Fibroblast of lung (primary cell): ENCODE results near the gene CACNA2D3. TPM values are rescaled to one million over a fixed set of nuclear protein-coding genes. Genes with fewer than 3 reads are reported as not detected.

Experiments
- DNase-seq, 2 donors: peaks; one replicate each; pipeline versions ENCODE4 v3.0.0 to v3.0.0-alpha.2; 2010; ENCODE audit warnings: low read depth in 2 of 2
- H2AFZ ChIP-seq: 2 replicates; pipeline ENCODE4 v1.5.1; 2012; ENCODE audit warnings: low read length, control low read depth, inconsistent platforms
- H3K27ac ChIP-seq: 2 replicates; pipeline ENCODE4 v1.5.1; 2011; ENCODE audit warnings: low read length, control low read depth; ENCODE audit not compliant: insufficient read depth
- H3K27me3 ChIP-seq: 2 replicates; pipeline ENCODE4 v1.5.1; 2011; ENCODE audit warnings: mild to moderate bottlenecking, low read length; ENCODE audit not compliant: control insufficient read depth, insufficient read depth
- H3K36me3 ChIP-seq: 2 replicates; pipeline ENCODE4 v1.5.1; 2011; ENCODE audit warnings: low read length; ENCODE audit not compliant: control insufficient read depth, insufficient read depth
- H3K4me1 ChIP-seq: 2 replicates; pipeline ENCODE4 v1.5.1; 2011; ENCODE audit warnings: low read length; ENCODE audit not compliant: control insufficient read depth, insufficient read depth; ENCODE audit errors: extremely low read depth
- H3K4me2 ChIP-seq: 2 replicates; pipeline ENCODE4 v1.5.1; 2011; ENCODE audit warnings: low read length, control low read depth; ENCODE audit not compliant: insufficient read depth; ENCODE audit errors: extremely low read depth
- H3K4me3 ChIP-seq, 4 experiments: fragments of 200-600 bp in 1 of 4; sonication (generic) in 1 of 4; replicated peaks in 1 of 4; 2 replicates each; pipeline ENCODE4 v1.5.1; 2011 to 2016; ENCODE audit warnings: low read length in 4 of 4, low read depth in 3 of 4, mild to moderate bottlenecking in 3 of 4, control low read depth in 2 of 4, inconsistent platforms in 1 of 4, mixed read lengths in 1 of 4; ENCODE audit not compliant: insufficient read depth in 1 of 4; ENCODE audit errors: control extremely low read depth in 1 of 4
- H3K79me2 ChIP-seq: 2 replicates; pipeline ENCODE4 v1.5.1; 2012; ENCODE audit warnings: mild to moderate bottlenecking, low read length, inconsistent platforms; ENCODE audit not compliant: control insufficient read depth, insufficient read depth
- H3K9ac ChIP-seq: 2 replicates; pipeline ENCODE4 v1.5.1; 2011; ENCODE audit warnings: mild to moderate bottlenecking, low read length, control low read depth; ENCODE audit not compliant: insufficient read depth
- H3K9me3 ChIP-seq: 2 replicates; pipeline ENCODE4 v1.5.1; 2012; ENCODE audit warnings: low read depth, low read length; ENCODE audit not compliant: control insufficient read depth, insufficient read depth
- H4K20me1 ChIP-seq: 2 replicates; pipeline ENCODE4 v1.5.1; 2011; ENCODE audit warnings: low read length; ENCODE audit not compliant: control insufficient read depth, insufficient read depth; ENCODE audit errors: extremely low read depth
- CTCF ChIP-seq, 2 donors: IDR thresholded peaks in 1 of 2; conservative IDR thresholded peaks in 1 of 2; 1 replicate in 1 of 2; 2 replicates in 1 of 2; pipeline ENCODE4 v1.5.1; 2011 to 2012; ENCODE audit warnings: low read length in 2 of 2, control low read depth in 1 of 2, inconsistent platforms in 1 of 2, low read depth in 1 of 2, mild to moderate bottlenecking in 1 of 2
- EZH2 ChIP-seq: IDR thresholded peaks from 2 replicates; pipeline ENCODE4 v1.5.1; 2012; ENCODE audit warnings: low read length, control low read depth, mild to moderate bottlenecking; ENCODE audit errors: missing control alignments
- polyA plus RNA-seq, 2 donors: library from polyadenylated mRNA; depleted of rRNA in 1 of 2; stranded (reverse) in 1 of 2; unstranded in 1 of 2; fragments of >200 nt; gene quantifications; 2 replicates each; pipeline ENCODE4 v1.2.1, GENCODE V29; 2011 to 2012; ENCODE audit warnings: missing spikeins in 1 of 2
- total RNA-seq: library from RNA; depleted of rRNA; stranded (reverse); fragments of >200 nt; gene quantifications from 2 replicates; pipeline ENCODE4 v1.2.1, GENCODE V29; 2014

The CACNA2D3 gene
- total and polyA plus RNA-seq, 2 donors (not counting 1 experiment from before 2014, with no cell fraction given): 1.8 to 11.5 TPM

DNA sequence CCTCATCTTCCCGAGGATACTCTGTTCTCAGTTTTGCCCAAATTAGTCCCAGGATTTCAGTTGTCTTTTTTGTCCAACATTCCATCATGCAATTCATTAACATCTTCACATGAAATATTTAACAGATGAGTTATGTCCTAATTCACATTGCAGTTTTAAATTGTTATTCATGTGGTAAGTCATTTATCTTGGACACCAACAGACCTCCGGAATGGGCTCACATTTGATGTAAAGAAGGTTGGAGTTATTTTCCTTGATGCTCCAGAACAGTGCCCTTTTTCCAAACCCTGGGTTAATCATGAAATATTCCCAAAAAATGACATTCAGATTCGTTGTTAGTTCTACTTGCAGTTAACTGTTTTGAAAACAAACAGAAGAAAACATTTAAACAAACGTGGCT is 838.3 kb downstream of the CACNA2D3 start:
- Histone ChIP-seq H3K4me2 (no peak overlapping the region), H3K9me3 (no peaks in the 10 kb centered on the region), H3K27ac (no peak overlapping the region), H3K9ac (no peak overlapping the region), H2AFZ (no peak overlapping the region), H3K4me3 (no peak overlapping the region), H3K27me3 (no peaks in the 10 kb centered on the region), H3K4me1 (peaks cover 13% of the 10 kb centered on the region), H3K79me2 (no peaks in the 10 kb centered on the region), H4K20me1 (no peaks in the 10 kb centered on the region), H3K36me3 (no peaks in the 10 kb centered on the region)
- DNase-seq: peak in 1 of 2 donors; percentile 79
- no peak for TF ChIP-seq EZH2
- TF ChIP-seq CTCF (conservative IDR thresholded peaks at IDR 0.05 in 1 of 2, IDR thresholded peaks at IDR 0.05 in 1 of 2; ENCODE audit: low read depth in 1 of 2, low read length in 2 of 2): no peak

DNA sequence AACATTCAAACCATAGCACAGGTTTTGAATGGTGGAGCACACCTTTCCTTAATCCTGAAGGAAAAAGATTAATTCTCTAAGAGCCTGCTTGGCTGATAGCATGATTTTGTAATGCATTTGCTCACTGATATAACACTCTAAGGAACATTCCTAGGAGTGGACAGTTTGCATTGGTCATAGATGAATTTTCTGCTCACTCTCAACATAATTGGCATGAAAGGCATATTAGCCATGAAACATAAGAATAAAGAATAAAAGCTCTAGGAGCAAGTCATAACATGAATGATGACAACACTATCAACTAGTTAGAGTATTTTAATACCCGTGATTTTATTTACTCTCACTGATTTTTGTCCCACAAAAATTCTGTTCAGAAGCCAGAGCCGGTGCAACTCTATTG is 839.8 kb downstream of the CACNA2D3 start:
- DNase-seq: peak in 1 of 2 donors; percentile 36
- no peak overlapping the region for H2AFZ ChIP-seq
- no peaks in the 10 kb centered on the region for H3K27me3 ChIP-seq
- no peak overlapping the region for H3K4me3 ChIP-seq
- H3K9me3 ChIP-seq: no peaks in the 10 kb centered on the region
- H4K20me1 ChIP-seq: no peaks in the 10 kb centered on the region
- H3K79me2 ChIP-seq: no peaks in the 10 kb centered on the region
- H3K9ac ChIP-seq: no peak overlapping the region
- TF ChIP-seq CTCF (conservative IDR thresholded peaks at IDR 0.05 in 1 of 2, IDR thresholded peaks at IDR 0.05 in 1 of 2; ENCODE audit: low read depth in 1 of 2, low read length in 2 of 2): no peak
- TF ChIP-seq EZH2: no peak
- no peak overlapping the region for H3K4me2 ChIP-seq
- peaks cover 18% of the 10 kb centered on the region for H3K4me1 ChIP-seq
- no peaks in the 10 kb centered on the region for H3K36me3 ChIP-seq
- H3K27ac ChIP-seq: no peak overlapping the region

- Histone ChIP-seq H4K20me1 (no peaks in the 10 kb centered on the region), H3K27ac (no peak overlapping the region), H3K9ac (no peak overlapping the region), H3K4me2 (no peak overlapping the region), H2AFZ (no peak overlapping the region), H3K27me3 (no peaks in the 10 kb centered on the region), H3K79me2 (no peaks in the 10 kb centered on the region), H3K4me1 (peaks cover 25% of the 10 kb centered on the region), H3K4me3 (no peak overlapping the region), H3K9me3 (no peaks in the 10 kb centered on the region), H3K36me3 (no peaks in the 10 kb centered on the region)
- DNase-seq: no peak
- TF ChIP-seq EZH2 (no peak), CTCF (conservative IDR thresholded peaks at IDR 0.05 in 1 of 2, IDR thresholded peaks at IDR 0.05 in 1 of 2; ENCODE audit: low read depth in 1 of 2, low read length in 2 of 2) (no peak)
These were observed 841.3 kb downstream of the CACNA2D3 start for GRCh38 chr3:54963641-54964040.
